Mesenchymal stem cell (in vitro differentiated cells and primary cell): ENCODE results near the gene CXCL9.
"Not testable (repeated sequence)": the region's sequence is repeated elsewhere in the genome, so short reads cannot be mapped to it uniquely, and the experiment has no call there.

ENCODE experiments used
- DNase-seq: peaks from one replicate; pipeline ENCODE4 v3.0.0-alpha.2; 2013
- H2AFZ ChIP-seq: one replicate; pipeline ENCODE4 v1.6.1; 2013; ENCODE audit warnings: low read depth, mild to moderate bottlenecking, control low read depth, inconsistent platforms, low read length, moderate library complexity
- H2AK5ac ChIP-seq: 2 replicates; pipeline ENCODE4 v1.6.1; 2013; ENCODE audit warnings: low read length, moderate library complexity, mild to moderate bottlenecking, inconsistent platforms; ENCODE audit not compliant: severe bottlenecking
- H2BK120ac ChIP-seq: one replicate; pipeline ENCODE4 v1.6.1; 2013; ENCODE audit warnings: low read depth, mild to moderate bottlenecking, inconsistent platforms, low read length, moderate library complexity
- H2BK12ac ChIP-seq, 2 experiments: one replicate each; pipeline ENCODE4 v1.6.1; 2013; ENCODE audit warnings: inconsistent platforms in 2 of 2, low read length in 2 of 2, mild to moderate bottlenecking in 2 of 2, moderate library complexity in 2 of 2, control low read depth in 1 of 2
- H2BK15ac ChIP-seq: one replicate; pipeline ENCODE4 v1.6.1; 2013; ENCODE audit warnings: mild to moderate bottlenecking, low read depth, inconsistent platforms; ENCODE audit not compliant: poor library complexity, severe bottlenecking
- H2BK5ac ChIP-seq: 2 replicates; pipeline ENCODE4 v1.6.1; 2013; ENCODE audit warnings: low read depth, mild to moderate bottlenecking, low read length, control low read depth, inconsistent platforms; ENCODE audit not compliant: poor library complexity, severe bottlenecking
- H3K14ac ChIP-seq, 2 experiments: one replicate each; pipeline ENCODE4 v1.6.1; 2013; ENCODE audit warnings: inconsistent platforms in 2 of 2, low read length in 2 of 2, control low read depth in 1 of 2, mild to moderate bottlenecking in 1 of 2, moderate library complexity in 1 of 2
- H3K18ac ChIP-seq, 2 experiments: one replicate each; pipeline ENCODE4 v1.6.1; 2013; ENCODE audit warnings: inconsistent platforms in 2 of 2, low read length in 2 of 2, control low read depth in 1 of 2, low read depth in 1 of 2, mild to moderate bottlenecking in 1 of 2
- H3K23ac ChIP-seq, 2 experiments: one replicate each; pipeline ENCODE4 v1.6.1; 2013; ENCODE audit warnings: inconsistent platforms in 2 of 2, low read length in 2 of 2, mild to moderate bottlenecking in 2 of 2, moderate library complexity in 2 of 2, control low read depth in 1 of 2
- H3K27ac ChIP-seq: 2 replicates; pipeline ENCODE4 v1.5.1; 2013; ENCODE audit warnings: mild to moderate bottlenecking, moderate library complexity, low read length, control low read depth, inconsistent platforms; ENCODE audit not compliant: poor library complexity, severe bottlenecking
- H3K27me3 ChIP-seq, 2 experiments: 2 replicates each; pipeline versions ENCODE4 v1.6.1 to v1.7.0; 2013; ENCODE audit warnings: low read length in 2 of 2, mild to moderate bottlenecking in 2 of 2, moderate library complexity in 2 of 2, control low read depth in 1 of 2, inconsistent platforms in 1 of 2; ENCODE audit not compliant: control insufficient read depth in 1 of 2, insufficient read depth in 1 of 2
- H3K36me3 ChIP-seq, 2 experiments: 2 replicates each; pipeline versions ENCODE4 v1.6.1 to v1.7.0; 2013; ENCODE audit warnings: low read length in 2 of 2, control low read depth in 1 of 2, inconsistent platforms in 1 of 2, low read depth in 1 of 2, mild to moderate bottlenecking in 1 of 2; ENCODE audit not compliant: insufficient read depth in 2 of 2, control insufficient read depth in 1 of 2
- H3K4ac ChIP-seq, 2 experiments: one replicate each; pipeline ENCODE4 v1.6.1; 2013; ENCODE audit warnings: inconsistent platforms in 2 of 2, low read length in 2 of 2, mild to moderate bottlenecking in 2 of 2, moderate library complexity in 2 of 2, control low read depth in 1 of 2, low read depth in 1 of 2
- H3K4me1 ChIP-seq: 2 replicates; pipeline ENCODE4 v1.6.1; 2013; ENCODE audit warnings: low read depth, low read length, control low read depth; ENCODE audit not compliant: control insufficient read depth, insufficient read depth
- H3K4me2 ChIP-seq: 2 replicates; pipeline ENCODE4 v1.6.1; 2013; ENCODE audit warnings: low read length, mild to moderate bottlenecking, inconsistent platforms; ENCODE audit not compliant: poor library complexity, severe bottlenecking
- H3K4me3 ChIP-seq, 2 experiments: 2 replicates each; pipeline versions ENCODE4 v1.5.1 to v1.7.0; 2013; ENCODE audit warnings: low read length in 2 of 2, mild to moderate bottlenecking in 2 of 2, control low read depth in 1 of 2, low read depth in 1 of 2; ENCODE audit not compliant: insufficient read depth in 1 of 2
- H3K79me1 ChIP-seq: replicated peaks from 2 replicates; pipeline ENCODE4 v1.6.1; 2013; ENCODE audit warnings: mild to moderate bottlenecking, control low read depth, low read length, inconsistent platforms; ENCODE audit not compliant: poor library complexity, severe bottlenecking
- H3K9ac ChIP-seq: 2 replicates; pipeline ENCODE4 v1.7.0; 2013; ENCODE audit warnings: mild to moderate bottlenecking, low read length, moderate library complexity
- H3K9me3 ChIP-seq: 2 replicates; pipeline ENCODE4 v1.7.0; 2013; ENCODE audit warnings: mild to moderate bottlenecking, low read length; ENCODE audit not compliant: control insufficient read depth
- H4K8ac ChIP-seq: one replicate; pipeline ENCODE4 v1.6.1; 2013; ENCODE audit warnings: inconsistent platforms, mild to moderate bottlenecking, low read length, moderate library complexity
- H4K91ac ChIP-seq: one replicate; pipeline ENCODE4 v1.6.1; 2013; ENCODE audit warnings: mild to moderate bottlenecking, low read length, inconsistent platforms
- WGBS: methylation state at CpG from one replicate; pipeline ENCODE4 v1.1.7; 2013; ENCODE audit warnings: mixed read lengths; 5-methylcytosine and 5-hydroxymethylcytosine counted together

CXCL9 gene

DNA sequence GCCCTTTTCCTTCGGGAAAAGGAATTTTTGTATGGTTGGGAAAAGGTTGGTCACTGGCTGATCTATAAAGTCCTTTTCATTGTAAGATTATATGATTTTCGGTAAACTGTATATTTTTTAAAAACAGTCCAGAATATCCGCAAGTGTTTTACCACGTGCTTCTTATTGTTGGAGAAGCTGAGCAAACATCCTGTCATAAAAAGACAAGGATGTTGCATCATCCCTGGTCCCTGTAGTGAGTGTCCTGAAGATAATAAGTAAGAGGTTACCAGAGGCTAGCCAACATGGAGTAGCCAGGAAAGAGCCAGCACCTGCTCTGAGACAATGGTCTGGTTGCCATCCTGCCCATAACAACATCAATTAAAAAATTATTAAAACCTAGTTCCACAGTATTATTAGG, 5.1 kb downstream of the CXCL9 start:
- Histone ChIP-seq H3K4me3 (no peak overlapping the region), H2BK15ac (no peak overlapping the region), H3K4me2 (no peak overlapping the region), H3K23ac (no peak overlapping the region), H3K27ac (no peak overlapping the region), H3K18ac (no peak overlapping the region), H3K9ac (no peak overlapping the region), H2BK120ac (no peak overlapping the region), H2AFZ (no peak overlapping the region), H3K9me3 (no peaks in the 10 kb centered on the region), H3K79me1 (no peaks in the 10 kb centered on the region), H2BK5ac (no peak overlapping the region), H3K4ac (no peak overlapping the region), H4K8ac (no peak overlapping the region), H2AK5ac (no peak overlapping the region), H3K4me1 (no peaks in the 10 kb centered on the region), H3K36me3 (no peaks in the 10 kb centered on the region), H3K14ac (no peak overlapping the region), H2BK12ac (no peak overlapping the region), H3K27me3 (peaks cover 0 to 8% of the 10 kb centered on the region in 2 experiments), H4K91ac (no peak overlapping the region)
- WGBS: 70% methylated on average over 4 of the region's 4 CpGs
- DNase-seq: no peak

DNA sequence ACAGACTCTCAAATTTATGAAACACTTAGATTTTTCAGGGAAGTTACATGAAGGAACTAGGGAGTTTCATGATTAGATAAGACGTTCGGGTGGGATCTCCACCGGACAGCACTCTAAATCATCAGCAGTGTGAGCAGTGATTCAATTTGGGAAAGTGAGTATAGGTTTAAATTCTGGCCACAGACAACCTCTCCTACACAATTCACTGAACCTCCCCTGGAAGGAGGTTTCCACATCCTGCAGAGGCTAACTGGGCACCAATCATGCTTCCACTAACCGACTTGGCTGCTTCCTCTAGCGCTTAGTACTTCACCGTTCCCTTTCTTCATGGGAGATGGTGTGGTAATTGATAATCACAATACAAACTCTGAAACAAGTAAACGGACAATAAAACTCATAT, 5.6 kb downstream of the CXCL9 start:
- Histone ChIP-seq H3K4me2 (no peak overlapping the region), H3K9me3 (no peaks in the 10 kb centered on the region), H3K4me3 (no peak overlapping the region), H4K91ac (no peak overlapping the region), H3K23ac (no peak overlapping the region), H2AK5ac (no peak overlapping the region), H3K27me3 (peaks cover 0 to 8% of the 10 kb centered on the region in 2 experiments), H3K79me1 (no peaks in the 10 kb centered on the region), H3K9ac (no peak overlapping the region), H2BK15ac (no peak overlapping the region), H3K4ac (no peak overlapping the region), H2BK12ac (no peak overlapping the region), H2AFZ (no peak overlapping the region), H3K4me1 (no peaks in the 10 kb centered on the region), H2BK5ac (no peak overlapping the region), H3K18ac (no peak overlapping the region), H4K8ac (no peak overlapping the region), H2BK120ac (no peak overlapping the region), H3K27ac (no peak overlapping the region), H3K14ac (no peak overlapping the region), H3K36me3 (no peaks in the 10 kb centered on the region)
- 96% methylated on average over 4 of the region's 7 CpGs for WGBS
- DNase-seq: no peak

- Histone ChIP-seq H3K18ac (no peak overlapping the region), H2BK12ac (no peak overlapping the region), H3K4me3 (no peak overlapping the region), H2BK120ac (no peak overlapping the region), H3K27me3 (peaks cover 0 to 5% of the 10 kb centered on the region in 2 experiments), H3K9me3 (no peaks in the 10 kb centered on the region), H3K4me2 (no peak overlapping the region), H2AK5ac (no peak overlapping the region), H3K27ac (no peak overlapping the region), H4K91ac (no peak overlapping the region), H4K8ac (no peak overlapping the region), H3K4me1 (no peaks in the 10 kb centered on the region), H3K9ac (no peak overlapping the region), H3K4ac (no peak overlapping the region), H3K79me1 (no peaks in the 10 kb centered on the region), H3K23ac (no peak overlapping the region), H2AFZ (no peak overlapping the region), H3K14ac (no peak overlapping the region), H3K36me3 (no peaks in the 10 kb centered on the region), H2BK5ac (no peak overlapping the region), H2BK15ac (no peak overlapping the region)
- WGBS: 90% methylated on average over 1 of the region's 1 CpG
- no peak for DNase-seq
Measured at GRCh38 chr4:76000279-76000678, 7.0 kb downstream of the CXCL9 start.

- WGBS: no CpG with 5 or more reads among the region's 2 CpGs
- not testable (repeated sequence) for H3K27me3 ChIP-seq, DNase-seq
Measured at GRCh38 chr4:75998525-75999147, 8.7 kb downstream of the CXCL9 start.

More at GRCh38 chr4:75998525-75999147, 8.7 kb downstream of the CXCL9 start:
- H3K27ac ChIP-seq, H3K9ac ChIP-seq, H2BK15ac ChIP-seq, H3K9me3 ChIP-seq, H2AK5ac ChIP-seq, H2BK120ac ChIP-seq, H3K4ac ChIP-seq, H4K91ac ChIP-seq, H3K36me3 ChIP-seq, H3K4me1 ChIP-seq, H3K18ac ChIP-seq, H3K79me1 ChIP-seq, H2AFZ ChIP-seq, H3K23ac ChIP-seq, H3K4me3 ChIP-seq, H2BK12ac ChIP-seq, H3K14ac ChIP-seq, H3K4me2 ChIP-seq, H2BK5ac ChIP-seq, H4K8ac ChIP-seq: not testable (repeated sequence)
